Activated CD4-positive, CD25-positive, alpha-beta regulatory T cell treated with anti-CD3 and anti-CD28 coated beads, Interleukin-2, amount 50 U/mL, for 72 hours (primary cell): ENCODE data around the gene MUCL3.
"Not testable (repeated sequence)": the region's sequence is repeated elsewhere in the genome, so short reads cannot be mapped to it uniquely, and the experiment has no call there.

Experiments
- DNase-seq: peaks from one replicate; pipeline ENCODE4 v3.0.0; 2021

Gene MUCL3, protein sequence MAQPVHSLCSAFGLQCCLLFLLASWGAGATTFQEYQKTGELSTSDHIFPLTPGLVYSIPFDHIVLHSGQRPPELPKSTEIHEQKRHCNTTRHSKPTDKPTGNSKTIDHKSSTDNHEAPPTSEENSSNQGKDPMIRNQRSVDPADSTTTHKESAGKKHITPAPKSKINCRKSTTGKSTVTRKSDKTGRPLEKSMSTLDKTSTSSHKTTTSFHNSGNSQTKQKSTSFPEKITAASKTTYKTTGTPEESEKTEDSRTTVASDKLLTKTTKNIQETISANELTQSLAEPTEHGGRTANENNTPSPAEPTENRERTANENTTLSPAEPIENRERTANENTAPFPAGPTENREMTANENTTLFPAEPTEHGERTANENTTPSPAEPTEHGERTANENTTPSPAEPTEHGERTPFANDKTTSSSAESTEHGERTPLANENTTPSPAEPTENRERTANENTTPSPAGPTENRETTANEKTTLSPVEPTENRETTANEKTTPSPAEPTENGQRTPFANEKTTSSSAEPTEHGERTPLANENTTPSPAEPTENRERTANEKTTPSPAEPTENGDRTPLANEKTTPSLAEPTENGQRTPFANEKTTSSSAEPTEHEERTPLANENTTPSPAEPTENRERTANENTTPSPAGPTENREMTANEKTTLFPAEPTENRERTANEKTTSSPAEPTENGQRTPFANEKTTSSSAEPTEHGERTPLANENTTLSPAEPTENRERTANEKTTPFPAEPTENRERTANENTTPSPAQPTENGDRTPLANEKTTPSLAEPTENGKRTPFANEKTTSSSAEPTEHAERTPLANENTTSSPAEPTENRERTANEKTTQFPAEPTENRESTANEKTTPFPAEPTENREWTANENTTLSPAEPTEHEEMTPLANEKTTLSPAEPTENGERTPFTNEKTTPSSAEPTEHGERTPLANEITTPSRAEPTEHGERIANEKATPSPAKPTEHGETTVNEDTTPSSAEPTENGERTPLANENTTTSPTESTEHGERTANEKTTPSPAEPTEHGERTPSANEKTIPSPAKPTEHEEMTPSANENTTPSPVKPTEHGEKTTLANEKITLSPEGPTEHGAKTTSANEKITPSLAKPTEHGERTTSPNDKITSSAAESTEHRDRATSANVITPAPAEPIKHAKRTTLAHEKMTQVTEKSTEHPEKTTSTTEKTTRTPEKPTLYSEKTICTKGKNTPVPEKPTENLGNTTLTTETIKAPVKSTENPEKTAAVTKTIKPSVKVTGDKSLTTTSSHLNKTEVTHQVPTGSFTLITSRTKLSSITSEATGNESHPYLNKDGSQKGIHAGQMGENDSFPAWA (N-terminal part only)

DNA sequence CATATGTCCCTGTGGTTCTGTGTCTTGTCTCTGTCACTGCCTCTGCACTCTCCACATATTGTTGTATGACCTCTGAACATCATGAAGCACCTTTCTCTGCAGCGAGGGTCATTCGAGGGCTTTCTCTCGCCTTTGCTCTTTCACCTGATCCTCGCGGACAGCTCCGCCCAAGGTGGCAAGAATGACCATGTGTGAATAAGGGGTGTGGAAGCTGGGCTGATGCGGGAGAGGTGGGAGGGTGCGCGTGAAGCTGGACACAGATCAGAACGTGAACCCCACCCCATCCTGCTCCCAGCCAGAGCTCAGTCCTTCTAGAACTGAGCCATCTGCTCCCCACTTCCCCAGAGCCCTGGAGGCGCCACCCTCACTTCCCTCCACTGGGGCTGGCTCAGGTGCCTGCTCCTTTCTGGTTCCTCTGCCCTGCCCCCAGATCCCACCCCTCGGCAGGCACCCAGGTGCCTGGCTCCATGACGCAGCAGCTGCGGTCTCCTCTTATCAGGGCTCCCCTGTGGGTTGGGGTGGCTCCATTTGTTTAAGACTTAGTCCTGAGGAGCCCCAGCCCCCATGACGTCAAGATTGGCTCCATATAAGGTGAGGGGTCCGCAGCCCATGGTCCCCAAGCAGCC lies at the start of gene MUCL3:
Gene MUCL3 (plus strand): TSS at position 613 of the 626 bp plus-strand sequence. CDS start 27 bp downstream, outside the sequence.
- no peak for DNase-seq

DNA sequence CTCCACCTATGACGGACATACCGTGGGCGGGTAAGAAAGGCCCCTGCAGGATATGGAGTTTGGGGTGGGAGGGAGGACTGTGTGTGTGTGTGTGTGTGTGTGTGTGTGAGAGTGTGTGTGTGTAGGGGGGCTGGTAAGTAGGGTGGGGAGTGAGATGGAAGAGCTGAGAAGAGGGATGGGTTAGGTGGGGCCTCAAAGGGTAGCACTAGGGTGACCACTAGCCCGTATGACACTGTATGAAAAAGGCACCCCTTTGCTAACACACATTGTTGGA lies 49.4 kb upstream of the MUCL3 start:
- DNase-seq = no peak

DNA sequence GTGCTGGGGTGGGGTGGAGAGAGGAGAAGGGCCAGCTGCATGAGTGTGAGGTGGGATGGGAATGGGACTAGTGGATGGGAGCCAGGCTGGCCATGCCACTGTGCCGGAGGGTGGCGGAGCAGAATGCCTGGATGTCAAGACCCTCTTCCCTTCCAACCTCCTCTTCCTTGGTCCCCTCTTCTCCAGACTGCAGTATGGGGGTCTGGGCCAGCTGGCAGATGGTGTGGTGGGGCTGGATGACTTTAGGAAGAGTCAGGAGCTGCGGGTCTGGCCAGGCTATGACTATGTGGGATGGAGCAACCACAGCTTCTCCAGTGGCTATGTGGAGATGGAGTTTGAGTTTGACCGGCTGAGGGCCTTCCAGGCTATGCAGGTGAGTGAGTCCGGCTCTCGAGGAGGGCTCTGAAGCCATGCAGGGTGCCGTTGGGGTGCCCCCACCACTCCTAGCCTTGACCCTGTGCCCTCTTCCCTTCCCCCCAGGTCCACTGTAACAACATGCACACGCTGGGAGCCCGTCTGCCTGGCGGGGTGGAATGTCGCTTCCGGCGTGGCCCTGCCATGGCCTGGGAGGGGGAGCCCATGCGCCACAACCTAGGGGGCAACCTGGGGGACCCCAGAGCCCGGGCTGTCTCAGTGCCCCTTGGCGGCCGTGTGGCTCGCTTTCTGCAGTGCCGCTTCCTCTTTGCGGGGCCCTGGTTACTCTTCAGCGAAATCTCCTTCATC lies 48.8 kb upstream of the MUCL3 start:
- DNase-seq = no peak

DNA sequence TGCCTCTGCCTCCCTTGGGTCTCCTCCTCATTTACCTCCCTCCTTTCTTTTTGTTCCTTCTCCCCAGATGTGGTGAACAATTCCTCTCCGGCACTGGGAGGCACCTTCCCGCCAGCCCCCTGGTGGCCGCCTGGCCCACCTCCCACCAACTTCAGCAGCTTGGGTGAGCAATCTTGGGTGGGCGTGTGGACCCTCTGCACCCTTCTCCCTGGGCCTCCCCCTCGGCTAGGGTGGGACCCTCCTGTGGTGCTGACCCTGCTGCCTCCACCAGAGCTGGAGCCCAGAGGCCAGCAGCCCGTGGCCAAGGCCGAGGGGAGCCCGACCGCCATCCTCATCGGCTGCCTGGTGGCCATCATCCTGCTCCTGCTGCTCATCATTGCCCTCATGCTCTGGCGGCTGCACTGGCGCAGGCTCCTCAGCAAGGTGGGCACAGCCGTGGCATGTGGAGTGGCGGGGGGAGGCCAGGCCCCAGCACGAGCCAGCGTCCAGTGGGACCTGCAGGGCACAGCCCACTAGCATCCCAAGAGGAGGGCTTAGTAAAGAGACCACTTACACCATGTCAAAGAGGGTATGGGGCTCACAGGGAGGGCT lies 47.7 kb upstream of the MUCL3 start:
- no peak for DNase-seq

DNA sequence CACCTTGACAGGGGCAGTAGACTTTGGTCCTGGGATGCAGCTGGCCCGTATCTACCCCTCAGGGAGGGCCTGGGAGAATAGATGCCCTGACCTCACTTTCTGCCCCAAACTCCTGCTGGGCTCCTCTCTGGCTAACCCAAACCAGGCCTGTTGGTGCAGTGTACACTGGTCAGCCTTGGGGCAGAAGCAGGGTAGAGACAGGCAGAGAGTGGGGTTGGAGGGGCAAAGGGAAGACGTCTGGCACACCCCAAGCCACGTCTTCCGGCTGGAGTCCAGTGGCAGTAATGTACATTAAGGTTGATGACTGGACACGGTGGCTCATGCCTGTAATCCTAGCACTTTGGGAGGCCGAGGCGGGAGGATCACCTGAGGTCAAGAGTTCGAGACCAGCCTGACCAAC lies 47.1 kb upstream of the MUCL3 start:
- no peak for DNase-seq

DNA sequence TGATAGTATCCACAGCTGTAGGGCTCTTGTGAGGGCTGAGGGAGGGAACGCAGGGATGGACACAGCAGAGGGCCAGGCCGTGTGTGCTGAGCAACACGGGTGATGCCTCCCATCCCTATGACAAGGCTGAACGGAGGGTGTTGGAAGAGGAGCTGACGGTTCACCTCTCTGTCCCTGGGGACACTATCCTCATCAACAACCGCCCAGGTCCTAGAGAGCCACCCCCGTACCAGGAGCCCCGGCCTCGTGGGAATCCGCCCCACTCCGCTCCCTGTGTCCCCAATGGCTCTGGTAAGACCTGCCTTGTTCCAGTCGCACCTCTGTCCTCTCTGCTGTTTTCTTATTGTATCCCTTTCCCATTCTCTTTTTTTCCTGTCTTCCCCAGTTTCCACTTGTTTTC lies 46.4 kb upstream of the MUCL3 start:
- DNase-seq = no peak

DNA sequence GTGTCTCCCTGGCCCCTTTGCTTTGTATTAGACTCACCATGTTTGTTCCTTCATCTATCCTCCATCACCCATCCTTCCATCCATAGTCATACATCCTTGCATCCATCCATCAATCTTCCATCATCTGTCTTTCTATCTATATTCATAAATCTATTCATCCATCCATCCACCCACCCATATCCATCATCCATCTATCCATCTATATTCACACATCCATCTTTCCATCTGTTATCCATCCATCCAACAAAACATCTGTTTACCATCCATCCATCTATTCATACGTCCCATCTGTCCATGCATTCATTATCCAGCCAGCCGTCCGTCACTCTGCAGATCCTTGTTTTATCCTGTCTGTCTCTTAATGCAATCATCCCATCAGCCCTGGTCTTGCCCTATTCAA lies 45.8 kb upstream of the MUCL3 start:
- DNase-seq = no peak

DNA sequence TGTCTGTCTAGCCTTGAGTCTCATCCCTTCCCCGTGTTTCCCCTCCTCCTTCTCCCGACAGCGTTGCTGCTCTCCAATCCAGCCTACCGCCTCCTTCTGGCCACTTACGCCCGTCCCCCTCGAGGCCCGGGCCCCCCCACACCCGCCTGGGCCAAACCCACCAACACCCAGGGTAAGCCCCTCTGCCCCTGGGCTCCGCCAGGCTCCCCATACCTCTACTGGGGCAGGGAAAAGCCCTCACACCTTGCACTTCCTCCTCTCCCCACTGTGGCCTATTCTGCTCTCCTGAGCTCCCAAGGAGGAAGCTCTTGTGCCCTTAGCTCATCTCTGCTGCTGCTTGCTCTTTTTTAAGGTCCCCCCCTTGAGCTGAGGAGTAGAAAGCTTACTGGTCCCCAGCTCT lies 45.4 kb upstream of the MUCL3 start:
- DNase-seq = no peak

DNA sequence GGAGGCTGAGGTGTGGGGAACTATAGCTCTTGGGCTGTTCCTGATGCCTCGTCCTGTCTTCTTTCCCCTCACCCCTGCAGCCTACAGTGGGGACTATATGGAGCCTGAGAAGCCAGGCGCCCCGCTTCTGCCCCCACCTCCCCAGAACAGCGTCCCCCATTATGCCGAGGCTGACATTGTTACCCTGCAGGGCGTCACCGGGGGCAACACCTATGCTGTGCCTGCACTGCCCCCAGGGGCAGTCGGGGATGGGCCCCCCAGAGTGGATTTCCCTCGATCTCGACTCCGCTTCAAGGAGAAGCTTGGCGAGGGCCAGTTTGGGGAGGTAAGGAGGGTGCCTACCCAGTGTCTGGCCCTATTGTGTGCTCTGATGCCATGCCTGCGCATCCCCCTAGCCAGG lies 44.2 kb upstream of the MUCL3 start:
- no peak for DNase-seq

DNA sequence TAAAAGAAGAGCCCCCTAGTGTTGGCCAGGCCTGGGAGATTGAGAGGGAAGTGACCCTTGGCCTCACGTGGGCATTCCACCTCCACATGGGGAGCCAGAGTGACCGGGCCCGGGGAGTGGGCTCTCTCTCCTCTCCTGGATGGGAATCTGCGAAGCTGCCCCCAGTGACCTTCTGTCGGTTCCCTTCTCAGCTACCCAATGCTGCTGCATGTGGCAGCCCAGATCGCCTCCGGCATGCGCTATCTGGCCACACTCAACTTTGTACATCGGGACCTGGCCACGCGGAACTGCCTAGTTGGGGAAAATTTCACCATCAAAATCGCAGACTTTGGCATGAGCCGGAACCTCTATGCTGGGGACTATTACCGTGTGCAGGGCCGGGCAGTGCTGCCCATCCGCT lies 42.9 kb upstream of the MUCL3 start:
- no peak for DNase-seq

DNA sequence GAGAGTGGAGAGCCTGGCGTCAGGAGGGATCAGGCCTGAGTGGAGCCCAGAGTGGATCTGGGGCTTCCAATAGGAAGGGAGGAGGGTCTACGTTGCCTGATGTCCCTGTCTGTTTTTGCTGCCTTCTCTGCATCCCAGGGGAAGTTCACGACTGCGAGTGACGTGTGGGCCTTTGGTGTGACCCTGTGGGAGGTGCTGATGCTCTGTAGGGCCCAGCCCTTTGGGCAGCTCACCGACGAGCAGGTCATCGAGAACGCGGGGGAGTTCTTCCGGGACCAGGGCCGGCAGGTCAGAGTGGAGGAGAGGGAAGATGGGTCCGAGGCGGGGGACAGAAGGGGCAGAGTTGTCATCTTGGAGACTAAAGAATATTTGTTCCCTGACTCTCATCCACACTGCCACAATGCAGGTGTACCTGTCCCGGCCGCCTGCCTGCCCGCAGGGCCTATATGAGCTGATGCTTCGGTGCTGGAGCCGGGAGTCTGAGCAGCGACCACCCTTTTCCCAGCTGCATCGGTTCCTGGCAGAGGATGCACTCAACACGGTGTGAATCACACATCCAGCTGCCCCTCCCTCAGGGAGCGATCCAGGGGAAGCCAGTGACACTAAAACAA lies 41.9 kb upstream of the MUCL3 start:
- no peak for DNase-seq

DNA sequence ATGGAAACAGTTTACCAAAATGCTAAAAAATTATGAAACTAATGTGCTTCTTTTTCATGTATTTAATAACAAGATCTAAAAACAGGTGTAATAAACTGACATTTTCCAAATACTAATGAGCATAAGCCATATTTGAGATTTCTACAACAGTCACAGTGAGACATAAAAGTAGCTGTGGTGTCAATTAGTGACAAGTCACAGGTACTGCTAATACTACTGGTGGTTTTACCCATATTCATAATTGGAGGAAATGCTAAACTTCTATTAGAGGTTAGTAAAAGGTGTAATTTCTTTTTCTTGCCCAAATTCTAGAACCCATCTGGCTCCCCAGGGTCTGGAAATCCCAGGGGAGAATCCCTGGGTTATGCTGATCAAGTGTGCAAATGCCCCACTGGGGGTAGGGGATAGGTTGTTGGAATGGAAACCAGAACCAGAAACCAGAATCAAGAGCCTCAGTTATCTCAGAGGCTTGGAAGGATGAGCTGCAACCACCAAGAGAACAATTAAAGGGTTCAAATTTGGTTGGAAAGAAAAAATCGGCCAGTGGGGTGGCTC lies 39.8 kb upstream of the MUCL3 start:
- no peak for DNase-seq

DNA sequence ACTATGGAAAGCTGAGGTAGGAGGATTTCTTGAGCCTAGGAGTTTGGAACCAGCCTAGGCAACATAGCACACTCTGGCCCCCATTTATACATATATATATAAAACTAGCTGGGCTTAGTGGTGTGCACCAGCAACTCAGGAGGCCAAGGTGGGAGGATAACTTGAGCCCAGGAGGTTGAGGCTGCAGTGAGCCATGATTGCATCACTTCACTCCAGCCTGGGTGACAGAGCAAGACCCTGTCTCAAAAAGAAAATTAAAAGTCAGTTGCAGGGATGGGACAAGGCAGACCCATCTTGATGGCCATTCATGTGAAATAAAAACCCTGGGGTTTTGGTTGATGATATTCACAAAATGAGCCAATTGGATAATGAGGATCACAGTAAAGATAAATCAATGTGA lies 39.3 kb upstream of the MUCL3 start:
- DNase-seq = no peak

DNA sequence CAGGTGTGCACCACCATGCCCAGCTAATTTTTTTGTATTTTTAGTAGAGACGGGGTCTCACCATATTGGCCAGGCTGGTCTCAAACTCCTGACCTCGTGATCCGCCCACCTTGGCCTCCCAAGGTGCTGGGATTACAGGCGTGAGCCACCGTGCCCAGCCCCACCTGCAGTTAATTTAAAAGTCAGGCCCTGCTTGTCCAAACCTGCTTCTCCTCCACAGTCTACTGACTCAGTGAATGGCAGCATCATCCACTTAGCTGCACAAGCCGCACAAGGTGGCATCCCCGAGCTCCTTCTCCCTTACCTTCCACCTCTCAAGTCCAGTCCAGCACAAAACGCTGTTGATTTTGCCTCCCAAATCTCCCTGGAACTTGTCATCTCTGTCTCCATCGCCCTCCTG lies 38.6 kb upstream of the MUCL3 start:
- not testable (repeated sequence) for DNase-seq

DNA sequence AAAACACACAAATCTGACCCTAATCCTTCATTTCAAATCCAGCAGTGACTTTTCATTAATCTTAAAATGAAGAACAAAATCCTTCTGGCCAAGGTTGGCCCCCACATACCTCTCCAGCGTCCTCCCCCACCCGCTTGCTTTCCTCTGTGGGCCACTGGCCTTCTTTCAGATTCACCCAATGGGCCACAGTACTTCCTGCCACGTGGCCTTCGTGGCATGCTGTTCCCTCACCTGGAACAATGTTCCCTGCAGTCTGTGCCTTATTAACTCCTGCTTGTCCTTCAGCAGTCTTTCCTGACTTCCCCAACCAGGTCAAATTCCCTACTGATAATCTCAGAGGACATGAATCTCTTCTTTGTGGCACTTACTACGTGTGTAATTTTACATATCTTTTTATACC lies 38.1 kb upstream of the MUCL3 start:
- no peak for DNase-seq

DNA sequence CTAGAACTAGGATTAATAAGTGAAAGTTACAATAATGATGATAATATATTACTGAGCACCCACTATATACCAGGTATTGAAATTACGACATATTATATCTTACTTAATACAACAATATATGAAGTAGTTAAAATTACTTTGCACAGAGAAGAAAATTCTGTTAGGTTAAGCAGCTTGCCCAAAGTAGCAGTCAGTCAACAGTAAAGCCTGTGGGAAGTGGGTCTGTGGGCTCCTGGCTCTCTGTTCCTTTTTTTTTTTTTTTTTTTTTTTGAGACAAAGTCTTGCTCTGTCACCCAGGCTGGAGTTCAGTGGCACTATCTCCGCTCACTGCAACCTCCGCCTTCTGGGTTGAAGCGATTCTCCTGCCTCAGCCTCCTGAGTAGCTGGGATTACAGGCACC lies 37.5 kb upstream of the MUCL3 start:
- no peak for DNase-seq

DNA sequence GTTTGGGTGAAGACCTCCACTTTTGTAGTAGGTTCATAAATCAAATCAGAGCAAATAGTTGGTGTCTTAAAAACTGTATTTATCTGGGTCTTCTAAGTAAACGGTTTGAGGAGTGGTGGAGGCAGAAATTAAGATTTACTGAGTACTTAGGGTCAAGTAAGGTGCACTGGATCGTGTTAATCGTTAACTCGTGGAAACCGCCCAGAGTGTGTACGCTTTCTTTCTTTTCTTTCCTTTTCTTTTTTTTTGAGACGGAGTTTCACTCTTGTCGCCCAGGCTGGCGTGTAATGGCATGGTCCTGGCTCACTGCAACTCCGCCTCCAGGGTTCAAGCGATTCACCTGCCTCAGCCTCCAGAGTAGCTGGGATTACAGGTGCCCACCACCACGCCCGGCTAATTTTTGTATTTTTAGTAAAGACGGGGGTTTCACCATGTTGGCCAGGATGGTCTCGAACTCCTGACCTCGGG lies 33.4 kb upstream of the MUCL3 start:
- DNase-seq = not testable (repeated sequence)

DNA sequence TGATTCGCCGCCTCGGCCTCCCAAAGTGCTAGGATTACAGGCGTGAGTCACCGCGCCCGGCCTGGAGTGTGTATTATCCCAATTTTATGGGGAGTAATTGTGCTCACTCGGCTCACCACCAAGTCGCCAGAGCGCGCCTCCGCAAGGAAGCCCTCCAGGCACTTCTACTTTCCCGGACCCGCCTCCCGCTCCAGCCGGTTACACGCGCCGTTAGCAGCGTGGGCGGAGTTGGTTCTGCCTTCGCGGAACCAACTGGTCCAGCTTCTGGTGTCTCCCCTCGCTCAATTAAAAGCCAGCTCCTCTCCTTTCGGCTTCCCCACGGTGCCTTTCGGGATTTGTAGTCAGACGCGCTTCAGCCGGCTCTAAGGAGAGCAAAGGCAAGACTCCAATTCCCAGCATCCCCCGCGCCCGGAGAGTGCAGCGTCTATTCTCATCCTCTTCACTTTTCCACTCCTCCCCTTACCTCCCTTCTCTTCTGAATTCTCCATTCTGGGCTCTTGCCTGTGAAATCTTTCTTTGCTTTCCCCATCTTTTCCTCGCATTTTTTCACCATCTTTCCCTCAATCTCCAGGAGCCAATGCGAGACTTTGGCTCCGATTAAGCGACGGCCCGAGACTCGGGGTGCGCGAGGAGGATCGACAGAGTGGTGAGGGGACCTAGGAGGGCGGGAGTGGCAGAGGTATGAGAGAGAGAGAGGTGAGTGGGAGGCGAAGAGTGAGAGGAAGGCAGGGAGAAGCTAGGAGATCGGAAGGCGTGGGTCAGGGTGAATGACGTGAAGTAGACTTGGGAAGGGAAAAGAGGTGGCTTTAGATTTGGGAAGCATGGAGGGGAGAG lies 32.8 kb upstream of the MUCL3 start, which contains the start of gene GTF2H4:
Gene GTF2H4 (plus strand): TSS at position 450 of the 834 bp plus-strand sequence.
- peak; percentile 85 for DNase-seq

DNA sequence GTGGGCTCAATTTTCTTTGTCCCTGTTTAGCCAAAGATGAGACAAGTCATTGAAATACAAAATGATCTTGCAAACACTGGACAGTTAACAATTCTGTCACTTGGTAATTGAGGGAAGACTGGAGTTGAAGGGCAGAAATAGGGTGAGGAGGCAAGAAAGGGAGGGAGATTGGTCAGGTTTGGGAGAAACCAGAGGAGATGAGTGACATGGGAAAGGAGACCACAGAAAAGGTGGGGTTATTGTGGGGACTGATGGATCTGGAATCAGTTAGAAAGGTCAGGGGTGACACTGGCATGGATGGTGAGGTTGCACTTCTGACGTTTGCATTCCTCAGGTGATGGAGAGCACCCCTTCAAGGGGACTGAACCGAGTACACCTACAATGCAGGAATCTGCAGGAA lies 32.1 kb upstream of the MUCL3 start:
- no peak for DNase-seq

DNA sequence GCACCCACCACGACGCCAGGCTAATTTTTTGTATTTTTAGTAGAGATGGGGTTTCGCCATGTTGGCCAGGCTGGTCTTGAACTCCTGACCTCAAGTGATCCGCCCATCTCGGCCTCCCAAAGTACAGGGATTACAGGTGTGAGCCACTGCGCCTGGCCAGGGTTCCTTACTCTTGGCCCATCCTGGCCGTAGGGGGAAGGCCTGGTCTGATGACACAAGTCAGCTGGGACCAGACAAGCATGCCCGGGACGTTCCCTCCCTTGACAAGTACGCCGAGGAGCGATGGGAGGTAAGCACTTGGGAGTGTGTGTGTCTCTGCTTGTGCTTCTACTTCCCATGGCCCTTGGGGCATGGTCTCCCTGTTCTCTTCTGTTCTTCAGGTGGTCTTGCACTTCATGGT lies 30.3 kb upstream of the MUCL3 start:
- DNase-seq = not testable (repeated sequence)
